Activated CD8-positive, alpha-beta memory T cell treated with anti-CD3 and anti-CD28 coated beads, Interleukin-2, amount 50 U/mL, for 24 hours (primary cell): Measurements from ENCODE around the gene TINAGL1.

ENCODE experiments used
- DNase-seq: peaks from one replicate; pipeline ENCODE4 v3.0.0-alpha.2; 2020; ENCODE audit errors: extremely low read depth

Gene TINAGL1

GRCh38 chr1:31607360-31607759 lies 31.0 kb downstream of the TINAGL1 start:
- no peak for DNase-seq

DNA sequence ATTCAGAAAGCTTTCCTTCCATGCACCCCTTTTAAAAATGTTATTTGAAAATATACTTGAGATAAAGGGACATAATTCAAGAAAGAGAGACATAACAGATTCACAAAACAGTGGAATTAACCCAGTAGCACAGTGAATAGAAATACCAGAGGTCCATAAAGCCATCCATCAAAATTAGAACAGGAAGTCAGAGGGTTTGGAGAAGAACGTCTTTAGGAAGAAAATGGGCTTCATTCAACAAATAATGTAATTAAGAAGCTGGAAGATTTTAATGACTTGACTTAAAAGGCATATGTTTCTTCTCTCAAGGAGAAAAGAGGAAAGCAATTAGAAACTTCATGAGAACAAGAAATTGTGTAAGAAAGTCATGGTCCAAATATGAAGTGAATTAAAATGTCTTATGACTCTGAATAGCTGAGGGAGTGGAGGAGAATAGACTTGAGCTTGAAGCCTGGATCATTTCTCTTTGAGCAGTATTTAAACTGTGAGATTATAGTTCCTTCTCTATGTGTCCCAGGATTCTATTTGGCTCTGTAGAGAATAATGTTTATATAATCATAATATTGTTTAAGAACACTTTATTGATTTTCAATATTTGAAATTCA lies 33.3 kb downstream of the TINAGL1 start:
- DNase-seq, result no peak

- no peak for DNase-seq
Observed at GRCh38 chr1:31614414-31615005, 38.2 kb downstream of the TINAGL1 start.

DNA sequence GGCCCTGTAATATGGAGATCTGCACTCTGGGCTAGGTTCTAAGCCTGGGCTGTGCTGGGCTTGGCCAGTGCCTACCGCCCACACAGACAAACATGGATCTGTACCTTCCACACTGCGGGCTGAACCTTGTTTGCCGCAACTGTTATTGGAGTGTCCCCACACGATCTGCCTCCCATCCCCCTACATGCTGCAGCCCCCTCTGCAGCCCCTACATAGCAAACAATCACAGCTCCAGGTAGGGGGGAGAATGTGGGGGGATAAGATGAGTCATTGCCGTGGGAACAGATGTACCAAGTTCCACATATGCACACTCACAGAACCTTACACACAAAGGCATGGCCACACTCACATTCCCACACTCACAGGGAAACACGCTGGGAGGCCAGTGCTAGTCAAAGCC lies 39.1 kb downstream of the TINAGL1 start:
- DNase-seq, result no peak

DNA sequence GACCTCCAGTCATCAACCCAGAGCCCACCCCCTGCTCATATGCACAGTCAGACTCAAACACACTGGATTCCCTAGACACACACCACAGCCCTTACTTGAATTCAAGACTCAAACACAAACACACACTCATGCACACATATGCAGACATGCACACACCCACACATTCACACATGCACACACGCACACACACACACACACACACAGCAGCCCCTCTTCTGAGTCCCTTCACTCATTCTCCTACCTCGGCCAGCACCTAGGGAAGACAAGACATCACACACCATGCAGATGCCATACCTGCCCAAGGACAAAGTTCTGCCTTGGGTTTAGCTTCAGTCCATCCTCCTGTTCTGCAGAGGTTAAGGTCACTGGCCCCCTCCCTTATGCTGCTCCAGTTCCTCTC lies 39.6 kb downstream of the TINAGL1 start:
- DNase-seq, result no peak

DNA sequence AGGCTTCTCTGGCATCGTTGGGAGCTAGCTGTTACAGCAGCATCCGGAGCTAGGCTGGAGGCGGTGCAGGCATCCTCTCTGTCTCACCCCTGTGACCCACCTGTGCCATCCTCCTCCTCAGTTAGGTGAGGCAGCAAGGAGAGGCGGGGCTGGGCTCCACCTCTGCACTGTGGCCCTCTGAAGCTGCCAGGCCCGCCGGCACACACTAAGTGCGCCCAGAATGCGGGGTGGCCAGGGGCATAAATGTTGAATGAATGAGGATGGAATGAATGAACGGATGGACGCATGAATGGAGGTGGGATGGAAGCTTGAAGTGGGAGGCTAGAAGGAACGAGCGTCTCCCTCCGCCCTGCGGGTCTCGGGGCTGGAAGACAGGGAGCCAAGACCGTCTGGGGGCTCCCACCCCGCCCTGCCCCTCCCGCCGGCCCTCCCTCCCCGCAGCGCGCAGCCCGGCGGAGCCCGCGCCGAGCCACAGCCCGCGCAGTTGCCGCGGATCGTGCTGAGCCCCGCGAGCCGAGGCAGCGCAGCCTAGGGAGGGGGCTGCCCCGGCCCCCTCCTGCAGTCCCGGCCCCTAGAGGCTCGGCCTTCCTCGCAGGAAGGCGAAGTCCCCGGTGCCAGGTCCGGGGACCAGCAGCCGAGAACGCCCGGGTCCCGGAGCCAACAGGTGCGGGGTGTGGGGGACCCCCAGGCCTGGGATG lies 41.1 kb downstream of the TINAGL1 start, which contains the start of gene HCRTR1:
Gene HCRTR1 (plus strand): TSS at position 472 of the 698 bp plus-strand sequence. CDS start 1,504 bp downstream, outside the sequence.
- DNase-seq, result no peak

GRCh38 chr1:31617916-31618746 lies 41.8 kb downstream of the TINAGL1 start:
- no peak for DNase-seq

DNA sequence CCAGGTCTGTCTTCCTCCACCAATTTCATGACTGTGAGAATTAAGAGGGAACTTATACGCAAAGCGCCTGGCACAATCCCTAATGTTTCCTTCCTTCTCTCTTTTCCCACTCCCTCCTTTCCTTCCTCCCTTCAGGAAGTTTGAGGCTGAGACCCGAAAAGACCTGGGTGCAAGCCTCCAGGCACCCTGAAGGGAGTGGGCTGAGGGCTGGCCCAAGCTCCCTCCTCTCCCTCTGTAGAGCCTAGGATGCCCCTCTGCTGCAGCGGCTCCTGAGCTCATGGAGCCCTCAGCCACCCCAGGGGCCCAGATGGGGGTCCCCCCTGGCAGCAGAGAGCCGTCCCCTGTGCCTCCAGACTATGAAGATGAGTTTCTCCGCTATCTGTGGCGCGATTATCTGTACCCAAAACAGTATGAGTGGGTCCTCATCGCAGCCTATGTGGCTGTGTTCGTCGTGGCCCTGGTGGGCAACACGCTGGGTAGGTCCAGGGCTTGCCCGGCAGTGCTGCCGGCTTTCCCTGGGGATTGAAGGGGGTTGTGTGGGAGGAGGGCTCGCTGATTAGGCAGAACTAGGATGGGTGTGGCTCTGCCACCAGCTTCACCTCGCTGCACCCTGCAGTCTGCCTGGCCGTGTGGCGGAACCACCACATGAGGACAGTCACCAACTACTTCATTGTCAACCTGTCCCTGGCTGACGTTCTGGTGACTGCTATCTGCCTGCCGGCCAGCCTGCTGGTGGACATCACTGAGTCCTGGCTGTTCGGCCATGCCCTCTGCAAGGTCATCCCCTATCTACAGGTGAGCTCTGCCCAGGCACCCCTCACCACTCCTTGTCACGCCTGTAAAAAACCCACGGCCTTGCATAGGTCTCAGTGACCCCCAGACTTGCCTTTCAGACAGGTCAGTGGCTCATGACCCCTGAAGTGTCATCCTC lies 42.9 kb downstream of the TINAGL1 start:
- DNase-seq, result no peak

- DNase-seq, result no peak
Observed at GRCh38 chr1:31620631-31621497, 44.5 kb downstream of the TINAGL1 start.

- no peak for DNase-seq
Observed at GRCh38 chr1:31621498-31621820, 45.1 kb downstream of the TINAGL1 start.

DNA sequence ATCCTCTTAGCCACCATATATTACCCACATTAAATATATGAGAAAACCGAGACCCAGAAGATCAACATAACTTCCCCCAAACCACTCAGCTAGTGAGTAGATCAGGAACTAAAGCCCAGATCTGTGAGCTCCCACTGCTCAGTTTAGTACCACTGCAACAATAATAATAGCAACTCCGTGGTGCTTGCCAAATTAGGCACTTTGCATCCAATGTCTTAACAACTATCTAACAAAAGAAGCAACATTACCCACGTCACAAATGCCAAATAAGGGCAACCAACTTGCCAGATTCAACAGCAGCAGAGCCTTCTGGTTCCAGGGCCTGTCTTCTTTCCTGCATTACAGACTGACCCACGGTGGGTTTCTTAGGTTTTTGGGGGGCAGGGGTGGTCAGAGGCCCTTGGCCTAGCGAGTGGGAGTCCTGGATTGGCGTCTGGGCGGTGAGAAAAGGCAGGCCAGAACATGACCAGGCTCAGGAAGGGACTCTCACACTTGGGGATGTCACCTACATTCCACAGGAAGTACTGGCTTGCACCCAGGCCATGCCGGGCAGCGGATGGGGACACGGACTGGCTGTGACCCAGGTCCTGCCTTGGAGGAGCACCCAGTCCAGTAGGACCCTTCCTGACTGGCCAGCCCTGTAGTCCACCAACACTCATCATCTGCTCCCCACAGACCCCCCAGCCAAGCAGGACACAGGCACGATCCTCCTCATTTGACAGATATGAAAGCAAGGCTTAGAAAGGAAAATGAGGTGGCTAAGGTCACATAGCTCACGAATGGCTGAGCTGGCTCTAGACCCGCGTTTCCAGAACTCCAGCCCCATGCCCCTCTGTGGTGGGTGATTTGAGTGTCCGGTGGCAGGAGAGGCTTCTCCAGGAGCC lies 45.8 kb downstream of the TINAGL1 start:
- no peak for DNase-seq

- no peak for DNase-seq
Observed at GRCh38 chr1:31623365-31623764, 47.0 kb downstream of the TINAGL1 start.

DNA sequence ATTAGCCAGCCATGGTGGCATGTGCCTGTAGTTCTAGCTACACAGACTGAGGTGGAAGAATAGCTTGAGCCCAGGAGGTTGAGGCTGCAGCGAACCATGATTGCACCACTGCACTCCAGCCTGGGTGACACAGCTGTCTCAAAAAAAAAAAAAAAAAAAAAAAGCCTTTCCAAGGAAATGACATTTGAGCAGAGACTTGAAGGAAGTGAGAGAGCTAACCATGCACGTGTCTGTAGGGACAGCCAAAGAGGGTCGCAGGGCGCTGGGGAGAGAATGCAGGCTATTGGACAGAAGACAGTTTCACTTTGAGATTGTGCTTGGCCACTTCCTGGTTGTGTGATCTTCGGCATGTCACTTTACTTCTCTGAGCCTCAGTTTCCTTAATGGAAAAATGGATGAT lies 48.0 kb downstream of the TINAGL1 start:
- no peak for DNase-seq

- no peak for DNase-seq
Observed at GRCh38 chr1:31624731-31625514, 48.6 kb downstream of the TINAGL1 start.

DNA sequence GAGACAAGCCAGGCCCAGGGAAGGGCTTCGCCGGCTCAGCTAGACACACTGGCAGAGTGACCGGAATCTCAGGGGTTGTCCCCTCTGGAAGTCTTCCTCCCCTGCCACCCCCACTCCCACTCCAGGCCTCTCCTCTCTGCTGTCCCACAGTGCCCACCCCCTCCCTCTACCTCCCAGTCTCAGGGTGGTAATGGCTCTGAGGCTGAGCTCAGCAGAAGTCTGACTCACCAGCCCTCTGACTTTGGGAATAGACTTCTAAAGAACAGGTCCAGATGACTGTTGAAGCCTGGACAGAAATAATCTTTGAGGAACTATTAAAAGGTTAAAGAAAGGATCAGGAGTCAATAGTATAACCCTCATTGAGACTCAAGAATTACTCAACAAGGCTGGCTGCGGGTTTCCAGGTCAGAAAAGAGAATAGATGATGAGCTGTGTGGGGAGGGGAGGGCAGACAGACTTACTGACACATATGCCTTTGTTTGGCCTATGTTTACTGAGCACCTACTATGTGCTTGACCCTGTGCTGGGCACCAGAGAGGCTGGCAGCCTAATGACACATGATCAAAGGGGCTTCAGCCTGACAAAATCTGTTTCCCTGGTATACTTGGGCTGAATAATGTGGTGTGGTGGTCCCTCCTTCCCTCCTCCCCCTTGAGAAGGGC lies 49.4 kb downstream of the TINAGL1 start:
- DNase-seq, result no peak

- no peak for DNase-seq
Observed at GRCh38 chr1:31626223-31627207, 50.2 kb downstream of the TINAGL1 start.
